ENCODE data around the gene LDB1. TPM values are rescaled to one million over a fixed set of nuclear protein-coding genes. Genes with fewer than 3 reads are reported as not detected.

The LDB1 gene
- total and polyA plus RNA-seq, 2 of the 13 experiments (the other 11 are each of a cell fraction or from before 2014, with no cell fraction given), result 17.2 to 45.5 TPM

- TF ChIP-seq JUN (CRISPR knock-in tag; IDR thresholded peaks at IDR 0.05) (no peak), MTA3 (CRISPR knock-in tag; IDR thresholded peaks at IDR 0.05) (no peak), KAT7 (CRISPR knock-in tag; IDR thresholded peaks at IDR 0.05; ENCODE audit: borderline replicate concordance) (0 out of 2 replicates have a peak, but pooled peaks have one; percentile 25), RBM39 (IDR thresholded peaks at IDR 0.05; ENCODE audit: low read depth, low read length, poor library complexity, severe bottlenecking) (peak; percentile 40), ZNF569 (CRISPR knock-in tag; IDR thresholded peaks at IDR 0.05; ENCODE audit: borderline replicate concordance) (no peak), ZNF430 (CRISPR knock-in tag; IDR thresholded peaks at IDR 0.05) (no peak), CERS6 (CRISPR knock-in tag; IDR thresholded peaks at IDR 0.05) (no peak), SPEN (CRISPR knock-in tag; IDR thresholded peaks at IDR 0.05; ENCODE audit: low read depth) (peak; percentile 70), E2F1 (CRISPR knock-in tag; IDR thresholded peaks at IDR 0.05) (peak; percentile 54; the same call in 1 of the 2 replicates), ELF1 (CRISPR knock-in tag; IDR thresholded peaks at IDR 0.05) (peak; percentile 86), ZNF639 (CRISPR knock-in tag; conservative IDR thresholded peaks at IDR 0.05) (peak; percentile 73; the same call in 1 of the 2 replicates), THAP11 (CRISPR knock-in tag; IDR thresholded peaks at IDR 0.05) (peak; percentile 90), ZBED4 (CRISPR knock-in tag; IDR thresholded peaks at IDR 0.05; ENCODE audit: borderline replicate concordance) (no peak), HNRNPK (IDR thresholded peaks at IDR 0.05; ENCODE audit: low read depth, low read length, poor library complexity, severe bottlenecking) (peak; percentile 61), KMT2A (CRISPR knock-in tag; IDR thresholded peaks at IDR 0.05) (peak; percentile 81), ZKSCAN8 (CRISPR knock-in tag; IDR thresholded peaks at IDR 0.05; ENCODE audit: borderline replicate concordance) (peak; percentile 23; the same call in 1 of the 2 replicates), ZBTB10 (CRISPR knock-in tag; IDR thresholded peaks at IDR 0.05; ENCODE audit: borderline replicate concordance) (peak; percentile 77; the same call in 1 of the 2 replicates), ZNF670 (CRISPR knock-in tag; IDR thresholded peaks at IDR 0.05; ENCODE audit: borderline replicate concordance) (no peak), ZSCAN31 (CRISPR knock-in tag; IDR thresholded peaks at IDR 0.05; ENCODE audit: low read depth) (peak; percentile 53)
Measured at GRCh38 chr10:102064868-102065560, 55.2 kb downstream of the LDB1 start, which contains the start of gene HPS6 (continued).
